H1 (cell line): Measurements from ENCODE around the gene POU5F1. TPM values are rescaled to one million over a fixed set of nuclear protein-coding genes. Genes with fewer than 3 reads are reported as not detected.

Experiments
- ASH2L ChIP-seq: fragments of 200-600, 300-600 bp; sonication (generic); IDR thresholded peaks from one replicate; pipeline ENCODE4 v1.7.1; 2017; ENCODE audit warnings: low read length
- BRCA1 ChIP-seq: IDR thresholded peaks from 2 replicates; pipeline ENCODE4 v1.6.1; 2012; ENCODE audit warnings: low read depth, low read length, improper control_type of control experiment
- CHD7 ChIP-seq: fragments of 300-600 bp; sonication (generic); IDR thresholded peaks from 2 replicates; pipeline ENCODE4 v1.7.1; 2012; ENCODE audit warnings: low read length, moderate library complexity, mild to moderate bottlenecking, inconsistent platforms; ENCODE audit not compliant: insufficient replicate concordance
- CTCF ChIP-seq, 3 experiments: IDR thresholded peaks; 1 replicate in 2 of 3; 2 replicates in 1 of 3; pipeline versions ENCODE4 v1.5.1 to v1.6.1; 2011; ENCODE audit warnings: low read length in 3 of 3, mild to moderate bottlenecking in 3 of 3, inconsistent platforms in 2 of 3, low read depth in 1 of 3, moderate library complexity in 1 of 3; ENCODE audit not compliant: insufficient read depth in 1 of 3; ENCODE audit errors: control extremely low read depth in 1 of 3
- GTF2F1 ChIP-seq: IDR thresholded peaks from 2 replicates; pipeline ENCODE4 v1.6.1; 2012; ENCODE audit warnings: low read depth, low read length, improper control_type of control experiment, borderline replicate concordance
- HDAC6 ChIP-seq: IDR thresholded peaks from one replicate; pipeline ENCODE4 v1.7.1; 2012; ENCODE audit warnings: low read depth, mild to moderate bottlenecking, inconsistent platforms, low read length, moderate library complexity
- NRF1 ChIP-seq: IDR thresholded peaks from 2 replicates; pipeline ENCODE4 v1.6.1; 2011; ENCODE audit warnings: mild to moderate bottlenecking, low read depth, low read length, improper control_type of control experiment
- SP1 ChIP-seq: IDR thresholded peaks from 2 replicates; pipeline ENCODE4 v1.6.1; 2011; ENCODE audit warnings: low read depth, low read length
- SP2 ChIP-seq: IDR thresholded peaks from 2 replicates; pipeline ENCODE4 v1.6.1; 2012; ENCODE audit warnings: mild to moderate bottlenecking, low read length, inconsistent platforms
- YY1 ChIP-seq: IDR thresholded peaks from 2 replicates; pipeline ENCODE4 v1.6.1; 2011; ENCODE audit warnings: low read depth, mild to moderate bottlenecking, low read length
- polyA plus RNA-seq, 7 experiments: library from polyadenylated mRNA; depleted of rRNA in 3 of 7; stranded (reverse) in 5 of 7; unstranded in 2 of 7; fragments of >200 nt in 5 of 7; fragments of 200-250 nt in 2 of 7; gene quantifications; 1 replicate in 5 of 7; 2 replicates in 1 of 7; 4 replicates in 1 of 7; pipeline versions ENCODE4 v1.2.1 to v1.2.3, GENCODE V29; 2011 to 2013; ENCODE audit warnings: missing spikeins in 2 of 7, mixed read lengths in 2 of 7
- total RNA-seq: library from RNA; stranded (reverse); fragmentation: NEBNext Ultra II Directional; extraction: Animal tissue kit (Norgen Biotek cat#: 25700); gene quantifications from 2 replicates; pipeline ENCODE4 v1.2.1, GENCODE V29; 2021

POU5F1 gene
- total and polyA plus RNA-seq, 2 of the 8 experiments (the other 6 are each of a cell fraction or from before 2014, with no cell fraction given) = 2,437 to 2,526 TPM

- TF ChIP-seq CHD7 (no peak), ASH2L (no peak), SP1 (no peak), SP2 (no peak), CTCF (IDR thresholded peaks at IDR 0.05; ENCODE audit: control extremely low read depth in 1 of 3, insufficient read depth in 1 of 3, low read depth in 1 of 3, low read length in 3 of 3) (no peak), HDAC6 (no peak), GTF2F1 (no peak), YY1 (no peak), NRF1 (no peak), BRCA1 (no peak)
- TF ChIP-seq, all 59 proteins: peak for 0
These were observed 9.4 kb upstream of the POU5F1 start (continued) for GRCh38 chr6:31179896-31180295.
